Measurements from ENCODE around the gene TAL1.
"Not testable (repeated sequence)": the region's sequence is repeated elsewhere in the genome, so short reads cannot be mapped to it uniquely, and the experiment has no call there.

TAL1 gene

DNA sequence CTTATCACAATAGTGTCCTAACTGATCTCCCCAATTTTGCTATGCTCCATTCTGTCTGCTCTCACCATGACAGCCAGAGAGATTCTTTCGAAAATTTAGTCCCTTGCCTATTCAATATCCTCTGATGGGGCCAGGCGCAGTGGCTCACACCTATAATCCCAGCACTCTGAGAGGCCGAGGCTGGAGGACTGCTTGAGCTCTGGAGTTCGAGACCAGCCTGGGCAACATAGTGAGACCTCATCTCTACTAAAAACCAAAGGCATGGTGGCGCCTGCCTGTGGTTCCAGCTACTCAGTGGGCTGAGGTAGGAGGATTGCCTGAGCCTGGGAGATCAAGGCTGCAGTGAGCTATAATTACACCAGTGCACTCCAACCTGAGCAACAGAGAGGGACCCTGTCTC is 26.1 kb downstream of the TAL1 start:
- no peak overlapping the region for H3K4me3 Mint-ChIP-seq
- H3K27me3 Mint-ChIP-seq (ENCODE audit: low read depth, poor library complexity): peaks cover 81% of the 10 kb centered on the region
- H3K27ac Mint-ChIP-seq: no peak overlapping the region
- peaks cover 9% of the 10 kb centered on the region for H3K4me1 Mint-ChIP-seq
- H3K36me3 Mint-ChIP-seq (ENCODE audit: low read depth): no peaks in the 10 kb centered on the region
- peaks cover 23% of the 10 kb centered on the region for H3K9me3 Mint-ChIP-seq
- TF ChIP-seq, protein P1, sequence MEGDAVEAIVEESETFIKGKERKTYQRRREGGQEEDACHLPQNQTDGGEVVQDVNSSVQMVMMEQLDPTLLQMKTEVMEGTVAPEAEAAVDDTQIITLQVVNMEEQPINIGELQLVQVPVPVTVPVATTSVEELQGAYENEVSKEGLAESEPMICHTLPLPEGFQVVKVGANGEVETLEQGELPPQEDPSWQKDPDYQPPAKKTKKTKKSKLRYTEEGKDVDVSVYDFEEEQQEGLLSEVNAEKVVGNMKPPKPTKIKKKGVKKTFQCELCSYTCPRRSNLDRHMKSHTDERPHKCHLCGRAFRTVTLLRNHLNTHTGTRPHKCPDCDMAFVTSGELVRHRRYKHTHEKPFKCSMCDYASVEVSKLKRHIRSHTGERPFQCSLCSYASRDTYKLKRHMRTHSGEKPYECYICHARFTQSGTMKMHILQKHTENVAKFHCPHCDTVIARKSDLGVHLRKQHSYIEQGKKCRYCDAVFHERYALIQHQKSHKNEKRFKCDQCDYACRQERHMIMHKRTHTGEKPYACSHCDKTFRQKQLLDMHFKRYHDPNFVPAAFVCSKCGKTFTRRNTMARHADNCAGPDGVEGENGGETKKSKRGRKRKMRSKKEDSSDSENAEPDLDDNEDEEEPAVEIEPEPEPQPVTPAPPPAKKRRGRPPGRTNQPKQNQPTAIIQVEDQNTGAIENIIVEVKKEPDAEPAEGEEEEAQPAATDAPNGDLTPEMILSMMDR (IDR thresholded peaks at IDR 0.05): no peak
- DNase-seq: no peak

DNA sequence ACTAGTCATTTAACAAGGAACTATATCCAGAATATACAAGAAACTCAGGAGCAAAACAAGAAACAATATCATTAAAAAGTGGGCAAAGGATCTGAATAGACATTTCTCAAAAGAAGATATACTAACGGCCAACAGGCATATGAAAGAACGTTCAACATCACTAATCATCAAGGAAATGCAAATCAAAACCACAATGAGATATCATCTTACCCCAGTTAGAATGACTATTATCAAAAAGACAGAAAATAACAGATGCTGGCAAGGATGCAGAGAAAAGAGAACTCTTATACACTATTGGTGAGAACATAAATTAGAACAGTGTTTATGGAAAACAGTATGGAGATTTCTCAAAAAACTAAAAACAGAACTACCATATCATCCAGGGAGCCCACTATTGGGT is 28.5 kb downstream of the TAL1 start:
- not testable (repeated sequence) for H3K36me3 Mint-ChIP-seq (ENCODE audit: low read depth); H3K27ac Mint-ChIP-seq; H3K4me1 Mint-ChIP-seq; H3K4me3 Mint-ChIP-seq; DNase-seq
- Mint-ChIP-seq H3K9me3 (peaks cover 23% of the 10 kb centered on the region), H3K27me3 (ENCODE audit: low read depth, poor library complexity) (peaks cover 71% of the 10 kb centered on the region)

DNA sequence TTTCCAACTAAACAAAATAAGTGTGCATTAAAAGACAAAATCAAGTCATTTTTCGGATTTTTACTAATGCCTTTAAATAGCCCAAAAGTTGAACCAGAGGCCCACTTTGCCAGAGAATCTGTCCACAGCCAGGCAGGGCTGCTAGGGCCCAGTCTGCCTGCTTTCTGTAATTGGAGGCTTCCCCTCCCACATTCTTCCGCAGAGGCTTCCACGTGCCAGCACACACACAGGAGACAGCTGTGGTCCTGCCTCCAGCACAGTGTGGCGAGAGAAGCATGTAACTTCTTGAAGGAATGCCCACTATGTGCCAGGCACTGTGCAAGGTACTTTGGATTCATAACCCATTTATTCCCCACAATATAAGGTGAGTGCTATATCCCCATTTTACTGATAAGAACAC is 30.8 kb downstream of the TAL1 start:
- H3K4me3 Mint-ChIP-seq: no peak overlapping the region
- peak; percentile 36 for DNase-seq
- TF ChIP-seq, protein P1 (IDR thresholded peaks at IDR 0.05): no peak
- no peak overlapping the region for H3K27ac Mint-ChIP-seq
- peaks cover 55% of the 10 kb centered on the region for H3K27me3 Mint-ChIP-seq (ENCODE audit: low read depth, poor library complexity)
- H3K9me3 Mint-ChIP-seq: peaks cover 23% of the 10 kb centered on the region
- peaks cover 8% of the 10 kb centered on the region for H3K4me1 Mint-ChIP-seq
- no peaks in the 10 kb centered on the region for H3K36me3 Mint-ChIP-seq (ENCODE audit: low read depth)

DNA sequence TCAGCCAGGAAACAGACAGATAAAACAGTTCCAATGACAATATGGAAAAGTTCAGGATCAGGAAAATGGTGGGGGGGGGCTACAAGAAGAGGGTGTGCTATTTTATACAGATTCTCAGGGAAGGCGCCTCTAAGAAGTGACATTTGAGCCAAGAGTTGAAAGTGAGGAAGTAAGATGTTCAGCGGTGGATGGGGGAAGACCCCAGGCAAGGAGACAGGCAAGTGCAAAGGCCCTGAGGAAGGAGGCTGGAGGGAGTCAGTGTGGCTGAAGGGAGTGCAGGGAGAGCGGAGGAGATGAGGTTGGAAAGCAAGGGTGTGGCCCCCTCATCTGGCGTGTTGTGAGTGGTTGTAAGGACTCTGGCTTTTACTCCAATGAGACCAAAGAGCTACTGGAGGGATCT is 33.8 kb downstream of the TAL1 start:
- Mint-ChIP-seq H3K27ac (no peak overlapping the region), H3K4me3 (no peak overlapping the region), H3K27me3 (ENCODE audit: low read depth, poor library complexity) (peaks cover 50% of the 10 kb centered on the region), H3K36me3 (ENCODE audit: low read depth) (no peaks in the 10 kb centered on the region), H3K9me3 (peaks cover 9% of the 10 kb centered on the region), H3K4me1 (peaks cover 8% of the 10 kb centered on the region)
- no peak for DNase-seq
- TF ChIP-seq, protein P1 (IDR thresholded peaks at IDR 0.05): no peak

DNA sequence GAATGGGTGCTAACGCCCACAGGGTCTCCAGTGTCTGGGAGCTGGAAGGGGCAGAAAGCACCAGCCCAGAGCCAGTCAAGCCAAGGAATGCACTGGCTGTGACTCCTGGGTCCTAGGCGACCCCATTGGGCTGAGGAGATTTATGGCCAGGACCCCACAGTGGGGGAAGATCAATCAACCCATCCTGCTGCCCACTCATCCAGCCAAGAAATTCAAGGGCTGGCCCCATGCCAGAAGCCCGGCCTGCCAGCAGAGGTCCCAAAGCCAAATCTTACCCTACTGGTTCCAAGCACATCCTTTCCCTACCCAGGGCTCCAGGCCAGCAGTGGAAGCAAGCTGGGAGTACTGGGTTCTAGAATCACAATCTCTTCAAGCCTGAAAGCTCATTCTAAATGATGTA is 35.4 kb downstream of the TAL1 start:
- Mint-ChIP-seq H3K4me1 (peaks cover 21% of the 10 kb centered on the region), H3K36me3 (ENCODE audit: low read depth) (no peaks in the 10 kb centered on the region), H3K27ac (no peak overlapping the region), H3K9me3 (no peaks in the 10 kb centered on the region), H3K27me3 (ENCODE audit: low read depth, poor library complexity) (peaks cover 46% of the 10 kb centered on the region), H3K4me3 (no peak overlapping the region)
- peak; percentile 44 for DNase-seq
- TF ChIP-seq, protein P1 (IDR thresholded peaks at IDR 0.05): no peak

DNA sequence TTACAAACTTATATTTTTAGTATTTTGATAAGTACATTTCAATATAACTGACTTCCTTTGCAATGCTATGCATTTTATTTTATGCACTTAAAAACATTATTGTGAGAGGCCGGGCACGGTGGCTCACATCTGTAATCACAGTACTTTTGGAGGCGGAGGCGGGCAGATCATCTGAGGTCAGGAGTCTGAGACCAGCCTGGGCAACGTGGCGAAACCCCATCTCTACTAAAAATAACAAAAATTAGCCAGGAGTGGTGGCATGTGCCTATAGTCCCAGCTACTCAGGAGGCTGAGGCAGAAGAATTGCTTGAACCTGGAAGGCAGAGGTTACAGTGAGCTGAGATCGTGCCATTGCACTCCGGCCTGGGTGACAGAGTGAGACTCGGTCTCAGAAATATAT is 36.0 kb downstream of the TAL1 start:
- DNase-seq; H3K27ac Mint-ChIP-seq; H3K9me3 Mint-ChIP-seq; H3K36me3 Mint-ChIP-seq (ENCODE audit: low read depth); H3K4me3 Mint-ChIP-seq: not testable (repeated sequence)
- H3K27me3 Mint-ChIP-seq (ENCODE audit: low read depth, poor library complexity): peaks cover 47% of the 10 kb centered on the region
- peaks cover 21% of the 10 kb centered on the region for H3K4me1 Mint-ChIP-seq

DNA sequence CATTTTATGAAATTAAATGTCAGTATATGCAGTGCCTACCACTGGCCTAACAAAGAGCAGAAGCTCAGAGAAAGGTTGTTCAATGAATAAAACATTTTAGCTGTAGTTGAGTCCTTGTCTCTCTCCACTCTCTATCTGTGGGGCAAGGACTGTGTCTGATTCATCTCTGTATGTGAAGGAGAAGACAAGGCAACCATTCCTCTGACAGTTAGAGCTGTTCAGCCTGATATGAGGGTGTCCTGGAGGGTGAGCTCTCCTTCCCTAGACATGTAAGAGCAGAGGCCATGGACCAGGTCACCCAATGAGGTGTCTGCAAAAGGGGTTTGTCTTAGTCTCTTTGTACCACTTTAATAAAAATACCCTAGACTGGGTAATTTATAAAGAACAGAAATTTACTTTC is 37.7 kb downstream of the TAL1 start:
- Mint-ChIP-seq H3K27me3 (ENCODE audit: low read depth, poor library complexity) (peaks cover 41% of the 10 kb centered on the region), H3K4me3 (no peak overlapping the region), H3K27ac (no peak overlapping the region), H3K36me3 (ENCODE audit: low read depth) (no peaks in the 10 kb centered on the region), H3K9me3 (no peaks in the 10 kb centered on the region), H3K4me1 (peaks cover 17% of the 10 kb centered on the region)
- DNase-seq: no peak
- TF ChIP-seq, protein P1 (IDR thresholded peaks at IDR 0.05): no peak

DNA sequence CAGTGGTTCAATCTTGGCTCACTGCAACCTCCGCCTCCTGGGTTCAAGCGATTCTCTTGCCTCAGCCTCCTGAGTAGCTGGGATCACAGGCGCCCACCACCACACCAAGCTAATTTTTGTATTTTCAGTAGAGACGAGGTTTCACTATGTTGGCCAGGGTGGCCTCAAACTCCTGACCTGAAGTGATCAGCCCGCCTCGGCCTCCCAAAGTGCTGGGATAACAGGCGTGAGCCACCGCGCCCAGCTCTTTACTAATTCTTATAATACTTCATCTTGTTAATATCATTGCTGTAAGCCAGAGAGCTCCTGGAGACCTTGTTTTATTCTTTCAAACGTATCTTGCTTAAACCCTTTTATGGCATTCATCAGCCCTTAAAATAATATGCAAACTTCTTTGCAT is 38.5 kb downstream of the TAL1 start:
- Mint-ChIP-seq H3K27me3 (ENCODE audit: low read depth, poor library complexity) (peaks cover 33% of the 10 kb centered on the region), H3K4me1 (peaks cover 17% of the 10 kb centered on the region)
- H3K4me3 Mint-ChIP-seq; H3K9me3 Mint-ChIP-seq; H3K27ac Mint-ChIP-seq; H3K36me3 Mint-ChIP-seq (ENCODE audit: low read depth); DNase-seq: not testable (repeated sequence)

Measured in nephron progenitor cell (in vitro differentiated cells).